Measurements from ENCODE around the gene HAL.

HAL gene

DNA sequence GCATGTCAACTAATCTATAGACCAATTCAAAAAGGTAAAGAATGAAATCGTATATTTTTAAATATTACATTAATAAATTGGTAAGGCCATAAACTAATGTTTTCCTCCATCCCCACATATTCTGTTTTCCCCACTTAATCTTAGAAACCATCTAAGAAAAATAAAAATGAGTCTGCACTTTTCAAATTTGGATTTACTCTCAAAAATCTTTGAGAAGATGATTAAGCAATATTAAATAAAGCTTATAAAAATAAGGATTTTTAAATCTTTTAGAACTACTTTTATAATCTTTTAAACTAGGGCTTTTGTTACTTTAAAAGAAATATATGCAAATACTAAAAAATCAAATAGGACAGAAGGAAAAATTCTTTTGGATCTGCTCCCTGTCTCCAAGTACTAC is 10.6 kb upstream of the HAL start:
- no peak for DNase-seq

DNA sequence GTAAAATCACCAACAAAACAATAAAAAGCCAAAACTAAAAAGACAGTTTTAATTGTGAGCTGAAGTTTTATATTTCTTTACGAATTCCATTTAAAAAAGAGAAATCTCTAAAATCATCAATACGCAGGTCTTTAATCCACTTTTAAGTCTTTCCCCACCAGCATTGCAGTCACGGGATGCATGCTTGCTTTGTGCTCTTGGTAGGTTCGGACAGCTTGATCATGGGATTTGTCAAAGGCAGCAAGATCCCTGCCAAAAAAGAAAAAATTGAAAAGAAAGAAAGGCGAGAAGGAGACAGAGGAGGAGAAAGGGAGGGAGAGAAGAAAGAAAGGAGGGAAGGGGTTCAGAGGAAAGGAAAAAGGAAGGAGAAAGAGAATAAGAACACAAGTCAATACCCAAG is 4.7 kb upstream of the HAL start:
- DNase-seq = no peak

DNA sequence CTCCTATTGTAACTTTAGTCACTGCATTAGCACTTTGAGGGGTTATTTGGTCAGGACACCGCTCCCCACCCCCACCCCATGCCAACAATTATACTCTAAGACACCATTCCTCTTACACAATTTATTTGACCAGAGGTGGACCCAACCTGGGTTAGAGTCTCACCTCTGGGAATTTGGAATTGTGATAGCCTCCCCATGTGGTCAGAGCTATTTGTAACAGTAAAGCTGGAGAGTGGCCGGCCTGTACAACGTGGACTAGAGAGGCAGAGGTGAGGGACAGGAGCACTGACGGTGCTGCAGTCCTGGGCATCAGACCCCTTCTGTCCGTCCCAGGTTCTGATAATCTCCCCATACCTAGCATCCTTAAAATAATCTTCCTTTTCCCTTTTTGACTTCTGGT is 3.3 kb upstream of the HAL start:
- DNase-seq = no peak

GRCh38 chr12:95998611-95999286 is 2.6 kb upstream of the HAL start:
- no peak for DNase-seq

GRCh38 chr12:95997911-95998510 is 1.9 kb upstream of the HAL start:
- no peak for DNase-seq

GRCh38 chr12:95997276-95997675 is 1.1 kb upstream of the HAL start:
- no peak for DNase-seq

DNA sequence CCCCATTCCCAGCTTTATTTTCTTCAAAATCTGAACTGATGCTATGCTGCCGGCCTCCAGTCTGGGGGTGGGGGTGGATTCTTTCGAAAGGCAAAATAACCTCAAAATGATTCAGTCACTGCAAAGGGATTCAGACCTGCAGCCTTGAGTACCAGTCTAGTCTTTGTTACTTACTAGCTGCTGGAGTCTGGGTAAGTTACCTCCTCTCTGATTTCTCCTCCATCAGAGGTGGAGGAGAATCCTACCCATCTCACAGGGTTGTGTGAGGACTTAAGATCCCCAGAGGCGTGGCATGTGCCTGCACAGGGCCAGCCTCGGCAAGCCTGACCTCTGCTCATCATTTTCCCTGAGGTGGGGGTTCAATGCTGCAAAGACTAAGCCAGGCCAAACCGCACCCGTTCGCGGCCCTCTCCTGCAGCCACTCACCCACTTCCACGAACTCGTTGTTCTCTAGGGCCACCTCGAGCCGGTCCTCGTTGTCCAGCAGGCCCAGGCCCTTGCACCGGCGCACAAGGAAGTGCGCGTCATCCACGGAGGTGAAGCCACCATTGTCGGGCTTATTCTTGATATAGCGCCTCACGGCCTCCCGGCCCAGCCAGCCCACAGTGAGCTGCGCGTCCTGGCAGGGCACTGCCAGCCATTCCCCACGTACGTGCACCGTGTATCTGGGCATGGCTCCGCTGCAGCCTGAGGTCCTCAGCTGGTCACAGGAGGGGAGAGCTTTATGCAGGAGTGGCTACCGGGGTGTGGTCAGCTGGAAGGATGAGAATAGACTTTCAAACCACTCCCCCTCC is 709 bp downstream of the HAL start:
- no peak for DNase-seq

DNA sequence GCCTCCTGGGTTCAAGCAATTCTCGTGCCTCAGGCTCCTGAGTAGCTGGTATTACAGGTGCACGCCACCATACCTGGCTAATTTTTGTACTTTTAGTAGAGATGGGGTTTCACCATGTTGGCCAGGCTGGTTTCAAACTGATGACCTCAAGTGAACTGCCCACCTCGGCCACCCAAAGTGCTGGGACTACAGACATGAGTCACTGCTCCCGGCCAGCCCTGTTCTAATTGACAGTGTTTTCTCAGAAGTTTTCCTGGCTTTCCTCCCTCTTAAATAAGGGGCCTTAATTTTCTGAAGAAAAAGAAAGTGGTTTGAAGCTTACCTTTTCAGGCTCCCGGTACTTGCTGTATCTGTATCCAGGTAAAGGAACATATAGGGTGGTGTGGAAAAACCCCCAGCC is 1.7 kb downstream of the HAL start:
- no peak for DNase-seq

- no peak for DNase-seq
Observed at GRCh38 chr12:95993907-95994306, 2.2 kb downstream of the HAL start.

GRCh38 chr12:95990136-95990535 is 6.0 kb downstream of the HAL start:
- no peak for DNase-seq

GRCh38 chr12:95989504-95990123 is 6.5 kb downstream of the HAL start:
- DNase-seq = no peak

DNA sequence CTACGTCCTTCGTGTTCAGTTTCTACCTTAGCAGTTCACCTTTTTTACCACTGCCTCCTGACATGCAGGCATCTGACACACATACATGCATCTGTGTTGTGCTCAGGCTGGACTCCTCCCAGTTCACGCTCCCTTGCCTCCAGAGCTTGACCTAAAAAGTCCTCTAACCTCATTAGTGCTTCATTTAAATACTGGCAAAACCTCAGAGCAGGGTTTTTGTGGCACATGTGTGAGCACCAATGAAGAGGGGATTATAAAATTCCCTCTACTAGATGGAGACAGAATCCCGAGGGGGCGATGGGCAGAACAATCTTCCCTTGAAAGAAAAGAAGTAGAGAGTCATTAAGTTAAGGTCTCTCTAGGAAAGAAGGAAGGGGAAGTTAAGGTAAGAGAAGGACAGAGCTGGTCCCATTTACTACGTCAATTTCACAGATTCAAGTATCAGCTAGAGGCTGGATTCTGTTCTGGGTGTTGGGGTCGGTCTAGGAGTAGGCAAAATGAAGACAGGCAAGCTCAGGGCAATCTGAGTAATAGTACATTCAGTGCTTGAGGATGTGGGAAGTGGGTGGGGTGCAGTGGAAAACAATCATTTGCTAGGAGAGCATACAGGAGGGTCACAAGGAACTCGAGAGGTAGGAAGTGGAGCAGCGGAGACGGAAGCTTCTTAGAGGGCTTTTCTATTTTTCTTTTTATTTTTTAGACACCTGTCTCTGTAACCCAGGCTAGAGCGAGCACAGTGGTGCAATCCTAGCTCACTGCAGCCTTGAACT is 7.5 kb downstream of the HAL start:
- no peak for DNase-seq

DNA sequence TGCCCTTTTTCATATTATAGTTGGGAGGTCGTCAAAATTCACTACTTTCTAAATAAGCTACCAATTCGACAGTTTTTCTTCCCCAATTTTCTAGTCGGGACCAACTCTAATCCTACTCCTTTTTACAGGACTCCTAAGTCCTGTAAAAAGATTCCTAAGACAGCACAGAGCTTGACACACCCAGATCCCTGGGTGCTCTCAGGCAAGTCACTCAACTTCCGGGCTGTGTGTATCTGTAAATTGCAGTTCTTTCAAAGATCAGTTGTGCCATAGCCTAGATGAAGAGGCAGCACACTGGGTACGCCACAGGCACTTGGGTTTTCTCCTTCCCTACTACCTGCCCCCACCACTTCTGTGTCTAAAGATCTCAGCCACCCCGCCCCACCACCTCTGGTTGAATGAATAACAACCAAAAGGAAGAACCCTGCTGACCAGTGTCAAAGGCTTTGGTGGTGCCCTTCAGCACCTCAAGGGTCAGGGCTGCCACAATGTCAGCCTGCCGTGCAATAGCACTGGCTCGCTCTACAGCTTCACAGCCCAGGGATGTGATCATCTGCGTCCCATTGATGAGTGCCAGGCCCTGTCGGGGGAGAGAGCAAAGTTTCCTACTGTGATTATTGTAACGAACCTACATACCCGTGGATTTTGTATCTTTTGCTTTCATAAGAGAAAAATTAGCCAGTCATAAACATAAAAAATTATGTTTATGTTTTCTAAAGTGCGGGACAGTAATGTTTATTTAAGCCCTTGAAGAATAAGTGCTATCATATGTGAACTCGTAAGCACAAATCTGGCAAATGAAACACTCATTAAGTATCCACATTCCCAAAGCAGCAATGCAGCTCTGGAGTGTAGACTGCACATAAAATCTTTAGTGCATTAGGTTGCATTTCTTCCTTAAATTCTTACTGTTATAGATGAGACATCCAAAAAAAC is 9.2 kb downstream of the HAL start:
- no peak for DNase-seq

- DNase-seq = no peak
Observed at GRCh38 chr12:95984682-95985081, 11.5 kb downstream of the HAL start.

- no peak for DNase-seq
Observed at GRCh38 chr12:95982602-95983001, 13.5 kb downstream of the HAL start.

- no peak for DNase-seq
Observed at GRCh38 chr12:95980437-95980836, 15.7 kb downstream of the HAL start.

GRCh38 chr12:95978774-95979173 is 17.4 kb downstream of the HAL start:
- DNase-seq = no peak

GRCh38 chr12:95978351-95978750 is 17.8 kb downstream of the HAL start:
- no peak for DNase-seq

DNA sequence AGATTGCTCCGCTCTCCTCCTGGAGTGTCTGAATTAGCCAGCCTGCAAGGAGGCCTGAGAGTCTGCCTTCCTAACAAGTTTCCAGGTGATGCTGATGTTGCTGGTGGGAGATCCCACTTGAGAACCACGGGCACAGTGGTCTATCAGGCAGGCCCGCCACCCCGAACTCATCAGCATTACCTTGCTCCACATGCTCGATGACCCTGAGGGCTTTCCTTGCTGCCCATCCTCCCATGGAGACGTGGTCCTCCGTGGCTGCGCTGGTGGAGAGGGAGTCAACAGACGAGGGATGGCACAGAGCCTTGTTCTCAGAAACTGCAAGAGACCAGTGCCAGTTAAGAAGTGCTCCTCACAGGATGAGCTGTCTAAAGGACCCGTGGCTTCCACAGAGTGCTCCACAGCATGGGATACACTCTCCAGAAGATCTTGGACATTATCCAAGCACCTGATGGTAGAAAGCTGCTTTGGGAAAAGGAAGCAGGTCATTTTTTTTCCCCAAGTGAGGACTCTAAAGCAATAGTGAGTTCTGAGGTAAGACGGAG is 18.3 kb downstream of the HAL start:
- DNase-seq = no peak

- DNase-seq = no peak
Observed at GRCh38 chr12:95976416-95976832, 19.7 kb downstream of the HAL start.

GRCh38 chr12:95975491-95975890 is 20.7 kb downstream of the HAL start:
- no peak for DNase-seq

DNA sequence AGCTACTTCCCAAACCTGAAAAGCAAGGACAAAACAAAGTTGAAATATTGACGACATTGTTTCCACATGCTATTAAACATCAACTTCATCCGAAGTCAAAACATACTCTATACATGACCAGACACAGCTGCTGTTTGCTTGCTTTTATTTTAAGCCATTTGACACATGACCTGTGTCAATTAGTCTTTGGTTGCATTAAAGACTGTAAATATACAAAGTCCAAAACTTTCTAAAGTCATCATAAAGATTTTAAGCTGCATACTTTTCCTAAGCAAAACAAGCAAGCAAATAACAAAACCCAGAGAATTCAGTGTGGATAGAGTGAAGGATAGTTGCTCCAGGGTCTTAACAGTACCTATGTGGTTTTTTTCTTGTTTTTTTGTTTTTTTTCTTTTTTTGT is 21.8 kb downstream of the HAL start:
- DNase-seq = no peak

Measured in femur (tissue), 1 donor.